ENCODE results near the gene LGALS12.

Gene LGALS12, protein sequence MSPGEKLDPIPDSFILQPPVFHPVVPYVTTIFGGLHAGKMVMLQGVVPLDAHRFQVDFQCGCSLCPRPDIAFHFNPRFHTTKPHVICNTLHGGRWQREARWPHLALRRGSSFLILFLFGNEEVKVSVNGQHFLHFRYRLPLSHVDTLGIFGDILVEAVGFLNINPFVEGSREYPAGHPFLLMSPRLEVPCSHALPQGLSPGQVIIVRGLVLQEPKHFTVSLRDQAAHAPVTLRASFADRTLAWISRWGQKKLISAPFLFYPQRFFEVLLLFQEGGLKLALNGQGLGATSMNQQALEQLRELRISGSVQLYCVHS

GRCh38 chr11:63505857-63506528 lies at the start of gene LGALS12:
TSS of gene LGALS12 (plus strand) at chr11:63506084. CDS start at chr11:63506459, 375 bp downstream.
- Histone ChIP-seq H3K27ac (no peak within 1 kb of the TSS), H3K4me1 (peaks cover 0 to 20% (median 10%) of the 10 kb centered on the region in 4 donors), H3K9me3 (no peaks in the 10 kb centered on the region), H3K36me3 (no peaks in the 10 kb centered on the region), H3K27me3 (no peaks in the 10 kb centered on the region), H3K4me3 (no peak within 1 kb of the TSS)
- intact Hi-C loops (cut with DNase I; ENCODE audit: low total_unique reads) = no loop called here
- no peak for TF ChIP-seq CTCF (IDR thresholded peaks at IDR 0.05)
- DNase-seq = no peak

DNA sequence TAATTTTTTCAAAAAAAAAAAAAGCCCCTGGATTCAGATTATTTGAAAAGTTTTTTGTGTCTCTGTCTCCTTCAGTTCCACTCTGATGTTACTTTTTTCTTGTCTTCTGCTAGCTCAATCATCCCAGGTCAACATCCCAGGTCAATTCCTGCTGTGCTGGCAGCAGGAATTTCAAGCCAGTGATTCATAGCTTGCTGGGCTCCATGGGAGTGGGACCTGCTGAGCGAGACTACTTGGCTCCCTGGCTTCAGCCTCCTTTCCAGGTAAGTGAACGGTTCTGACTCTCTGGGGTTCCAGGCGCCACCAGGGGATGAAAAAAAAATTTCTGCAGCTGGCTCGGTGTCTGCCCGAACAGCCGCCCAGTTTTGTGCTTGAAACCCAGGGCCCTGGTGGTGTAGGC lies 46.3 kb upstream of the LGALS12 start:
- Histone ChIP-seq H3K27me3 (no peaks in the 10 kb centered on the region), H3K27ac (no peak overlapping the region), H3K4me3 (no peak overlapping the region), H3K9me3 (no peaks in the 10 kb centered on the region), H3K36me3 (peaks cover 0 to 9% (median 0%) of the 10 kb centered on the region in 3 donors), H3K4me1 (no peaks in the 10 kb centered on the region)
- TF ChIP-seq CTCF (IDR thresholded peaks at IDR 0.05) = no peak
- intact Hi-C loops (cut with DNase I; ENCODE audit: low total_unique reads) = no loop called here
- DNase-seq = no peak

GRCh38 chr11:63462137-63462536 lies 43.7 kb upstream of the LGALS12 start:
- Histone ChIP-seq H3K4me3 (no peak overlapping the region), H3K36me3 (peaks cover 0 to 9% (median 0%) of the 10 kb centered on the region in 3 donors), H3K27ac (no peak overlapping the region), H3K9me3 (no peaks in the 10 kb centered on the region), H3K27me3 (no peaks in the 10 kb centered on the region), H3K4me1 (no peaks in the 10 kb centered on the region)
- intact Hi-C loops (cut with DNase I; ENCODE audit: low total_unique reads) = no loop called here
- no peak for TF ChIP-seq CTCF (IDR thresholded peaks at IDR 0.05)
- no peak for DNase-seq

GRCh38 chr11:63470311-63470710 lies 35.6 kb upstream of the LGALS12 start:
- Histone ChIP-seq H3K27me3 (no peaks in the 10 kb centered on the region), H3K36me3 (peaks cover 0 to 5% (median 0%) of the 10 kb centered on the region in 3 donors), H3K4me1 (no peaks in the 10 kb centered on the region), H3K27ac (no peak overlapping the region), H3K4me3 (no peak overlapping the region), H3K9me3 (peaks cover 0 to 5% (median 0%) of the 10 kb centered on the region in 3 donors)
- no peak for TF ChIP-seq CTCF (IDR thresholded peaks at IDR 0.05)
- DNase-seq = no peak
- intact Hi-C loops (cut with DNase I; ENCODE audit: low total_unique reads) = no loop called here

DNA sequence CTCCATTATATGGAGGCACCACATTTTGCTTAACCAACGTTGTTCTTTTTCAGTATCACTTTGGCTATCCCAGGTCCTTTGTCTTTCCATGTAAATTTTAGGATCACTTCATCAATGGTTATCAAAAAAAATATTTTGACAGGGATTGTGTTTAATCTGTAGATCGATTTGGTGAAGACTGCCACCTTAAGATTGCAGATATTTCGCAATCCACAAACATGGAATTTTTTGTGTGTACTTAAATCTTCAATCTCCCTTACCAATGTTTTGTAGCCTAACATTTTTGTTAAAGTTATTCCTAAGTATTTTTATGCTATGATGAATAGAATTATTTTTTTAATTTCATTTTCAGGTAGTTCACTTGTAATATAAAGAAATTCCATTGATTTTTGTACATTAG lies 33.5 kb upstream of the LGALS12 start:
- TF ChIP-seq CTCF (IDR thresholded peaks at IDR 0.05) = no peak
- H3K9me3 ChIP-seq = peaks cover 0 to 12% (median 5%) of the 10 kb centered on the region in 3 donors
- H3K4me3 ChIP-seq = no peak overlapping the region
- peaks cover 0 to 5% (median 0%) of the 10 kb centered on the region in 3 donors for H3K36me3 ChIP-seq
- H3K4me1 ChIP-seq = no peaks in the 10 kb centered on the region
- intact Hi-C loops (cut with DNase I; ENCODE audit: low total_unique reads) = no loop called here
- DNase-seq = no peak
- H3K27me3 ChIP-seq = no peaks in the 10 kb centered on the region
- no peak overlapping the region for H3K27ac ChIP-seq
